M059J (cell line): ENCODE data around the gene ZNF512. TPM values are rescaled to one million over a fixed set of nuclear protein-coding genes. Genes with fewer than 3 reads are reported as not detected.
"Not testable (repeated sequence)": the region's sequence is repeated elsewhere in the genome, so short reads cannot be mapped to it uniquely, and the experiment has no call there.

Experiments
- DNase-seq: peaks from one replicate; pipeline ENCODE4 v3.0.0-alpha.2; 2012; ENCODE audit warnings: low read depth
- total RNA-seq: library from RNA; depleted of rRNA; stranded (reverse); fragments of >200 nt; shearing (Covaris generic); gene quantifications from 2 replicates; pipeline ENCODE4 v1.2.3, GENCODE V29; 2014; rRNA removed

The ZNF512 gene
- total RNA-seq, result 22.7 and 23.3 TPM in 2 replicates

GRCh38 chr2:27582695-27583389 lies at the start of gene ZNF512:
Gene ZNF512 (plus strand): TSS chr2:27583042. CDS start chr2:27583113, 71 bp downstream.
- DNase-seq, result peak; percentile 89

GRCh38 chr2:27537287-27537686 lies 45.6 kb upstream of the ZNF512 start:
- no peak for DNase-seq

GRCh38 chr2:27538839-27539450 lies 43.9 kb upstream of the ZNF512 start:
- not testable (repeated sequence) for DNase-seq

- not testable (repeated sequence) for DNase-seq
Measured at GRCh38 chr2:27539649-27540048, 43.2 kb upstream of the ZNF512 start.

- DNase-seq, result no peak
Measured at GRCh38 chr2:27544143-27544821, 38.6 kb upstream of the ZNF512 start.

GRCh38 chr2:27545348-27546141 lies 37.3 kb upstream of the ZNF512 start:
- DNase-seq, result peak; percentile 57

GRCh38 chr2:27549303-27549702 lies 33.5 kb upstream of the ZNF512 start:
- no peak for DNase-seq

GRCh38 chr2:27551514-27551913 lies 31.3 kb upstream of the ZNF512 start:
- DNase-seq, result no peak

GRCh38 chr2:27552941-27553340 lies 29.9 kb upstream of the ZNF512 start:
- no peak for DNase-seq

GRCh38 chr2:27554451-27554850 lies 28.4 kb upstream of the ZNF512 start:
- not testable (repeated sequence) for DNase-seq

GRCh38 chr2:27559228-27559627 lies 23.6 kb upstream of the ZNF512 start:
- DNase-seq, result no peak

- no peak for DNase-seq
Measured at GRCh38 chr2:27561060-27561459, 21.8 kb upstream of the ZNF512 start.

GRCh38 chr2:27566628-27567027 lies 16.2 kb upstream of the ZNF512 start:
- peak; percentile 69 for DNase-seq

GRCh38 chr2:27569398-27569797 lies 13.4 kb upstream of the ZNF512 start:
- peak; percentile 73 for DNase-seq

- DNase-seq, result no peak
Measured at GRCh38 chr2:27571197-27571596, 11.6 kb upstream of the ZNF512 start.

- no peak for DNase-seq
Measured at GRCh38 chr2:27571681-27572080, 11.2 kb upstream of the ZNF512 start.

- DNase-seq, result no peak
Measured at GRCh38 chr2:27572439-27572838, 10.4 kb upstream of the ZNF512 start.

- no peak for DNase-seq
Measured at GRCh38 chr2:27572998-27573429, 9.8 kb upstream of the ZNF512 start.

- no peak for DNase-seq
Measured at GRCh38 chr2:27573452-27573851, 9.4 kb upstream of the ZNF512 start.

- DNase-seq, result no peak
Measured at GRCh38 chr2:27581417-27582128, 1.3 kb upstream of the ZNF512 start.

- no peak for DNase-seq
Measured at GRCh38 chr2:27582129-27582694, 630 bp upstream of the ZNF512 start.
